ENCODE results near the gene XIRP2. TPM values are rescaled to one million over a fixed set of nuclear protein-coding genes. Genes with fewer than 3 reads are reported as not detected.

Gene XIRP2, protein sequence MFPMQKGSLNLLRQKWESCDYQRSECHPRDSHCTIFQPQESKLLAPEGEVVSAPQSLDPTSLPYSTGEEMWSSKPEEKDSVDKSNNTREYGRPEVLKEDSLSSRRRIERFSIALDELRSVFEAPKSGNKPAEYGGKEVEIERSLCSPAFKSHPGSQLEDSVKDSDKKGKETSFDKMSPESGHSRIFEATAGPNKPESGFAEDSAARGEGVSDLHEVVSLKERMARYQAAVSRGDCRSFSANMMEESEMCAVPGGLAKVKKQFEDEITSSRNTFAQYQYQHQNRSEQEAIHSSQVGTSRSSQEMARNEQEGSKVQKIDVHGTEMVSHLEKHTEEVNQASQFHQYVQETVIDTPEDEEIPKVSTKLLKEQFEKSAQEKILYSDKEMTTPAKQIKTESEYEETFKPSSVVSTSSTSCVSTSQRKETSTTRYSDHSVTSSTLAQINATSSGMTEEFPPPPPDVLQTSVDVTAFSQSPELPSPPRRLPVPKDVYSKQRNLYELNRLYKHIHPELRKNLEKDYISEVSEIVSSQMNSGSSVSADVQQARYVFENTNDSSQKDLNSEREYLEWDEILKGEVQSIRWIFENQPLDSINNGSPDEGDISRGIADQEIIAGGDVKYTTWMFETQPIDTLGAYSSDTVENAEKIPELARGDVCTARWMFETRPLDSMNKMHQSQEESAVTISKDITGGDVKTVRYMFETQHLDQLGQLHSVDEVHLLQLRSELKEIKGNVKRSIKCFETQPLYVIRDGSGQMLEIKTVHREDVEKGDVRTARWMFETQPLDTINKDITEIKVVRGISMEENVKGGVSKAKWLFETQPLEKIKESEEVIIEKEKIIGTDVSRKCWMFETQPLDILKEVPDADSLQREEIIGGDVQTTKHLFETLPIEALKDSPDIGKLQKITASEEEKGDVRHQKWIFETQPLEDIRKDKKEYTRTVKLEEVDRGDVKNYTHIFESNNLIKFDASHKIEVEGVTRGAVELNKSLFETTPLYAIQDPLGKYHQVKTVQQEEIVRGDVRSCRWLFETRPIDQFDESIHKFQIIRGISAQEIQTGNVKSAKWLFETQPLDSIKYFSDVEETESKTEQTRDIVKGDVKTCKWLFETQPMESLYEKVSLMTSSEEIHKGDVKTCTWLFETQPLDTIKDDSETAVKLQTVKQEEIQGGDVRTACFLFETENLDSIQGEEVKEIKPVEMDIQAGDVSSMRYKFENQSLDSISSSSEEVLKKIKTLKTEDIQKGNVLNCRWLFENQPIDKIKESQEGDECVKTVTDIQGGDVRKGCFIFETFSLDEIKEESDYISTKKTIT (N-terminal part only)
- total RNA-seq (0.15 TPM), polyA plus RNA-seq (not detected)

DNA sequence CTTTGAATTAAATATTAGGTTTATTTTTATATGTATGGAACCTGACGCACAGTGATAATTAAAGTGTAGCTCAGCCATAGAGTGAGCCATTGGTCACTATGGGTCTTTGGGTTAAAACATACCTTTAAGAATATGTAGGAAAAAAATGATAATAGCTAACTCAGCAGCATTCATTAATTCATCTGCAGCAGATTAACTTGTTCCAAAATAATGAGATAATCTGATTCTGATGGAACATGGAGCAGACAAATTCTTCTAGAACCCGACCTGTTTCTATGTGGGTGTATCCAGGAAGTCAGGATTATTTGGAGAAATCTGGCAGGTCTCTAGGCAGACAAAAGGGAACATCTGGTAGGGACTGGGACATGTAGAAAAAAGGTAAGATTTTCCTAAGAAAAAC lies at the start of gene XIRP2:
TSS of gene XIRP2 (plus strand) at position 301 of the 400 bp plus-strand sequence. CDS start 15,003 bp downstream, outside the sequence.
- H3K36me3 Mint-ChIP-seq: no peaks in the 10 kb centered on the region
- H3K4me1 ChIP-seq (ENCODE audit: control insufficient read depth, insufficient read depth, low read length, poor library complexity, severe bottlenecking): no peaks in the 10 kb centered on the region
- no peaks in the 10 kb centered on the region for H3K4me1 Mint-ChIP-seq
- H3K27me3 ChIP-seq (ENCODE audit: control insufficient read depth, insufficient read depth, low read length): no peaks in the 10 kb centered on the region
- H3K27ac ChIP-seq (ENCODE audit: insufficient read depth, low read length, poor library complexity, severe bottlenecking): no peak within 1 kb of the TSS
- H3K9me3 ChIP-seq (ENCODE audit: control insufficient read depth in 2 of 2, low read length in 2 of 2): no peaks in the 10 kb centered on the region
- H3K4me3 ChIP-seq (ENCODE audit: low read depth, low read length): no peak within 1 kb of the TSS
- no peak within 1 kb of the TSS for H3K27ac Mint-ChIP-seq
- H3K27me3 Mint-ChIP-seq: no peaks in the 10 kb centered on the region
- no peak for ATAC-seq (ENCODE audit: low read depth in 2 of 2)
- DNase-seq: no peak
- no peak within 1 kb of the TSS for H3K4me3 Mint-ChIP-seq
- peaks cover 0 to 3% (median 0%) of the 10 kb centered on the region in 7 donors for H3K9me3 Mint-ChIP-seq
- no peaks in the 10 kb centered on the region for H3K36me3 ChIP-seq (ENCODE audit: control insufficient read depth, insufficient read depth, low read length)

DNA sequence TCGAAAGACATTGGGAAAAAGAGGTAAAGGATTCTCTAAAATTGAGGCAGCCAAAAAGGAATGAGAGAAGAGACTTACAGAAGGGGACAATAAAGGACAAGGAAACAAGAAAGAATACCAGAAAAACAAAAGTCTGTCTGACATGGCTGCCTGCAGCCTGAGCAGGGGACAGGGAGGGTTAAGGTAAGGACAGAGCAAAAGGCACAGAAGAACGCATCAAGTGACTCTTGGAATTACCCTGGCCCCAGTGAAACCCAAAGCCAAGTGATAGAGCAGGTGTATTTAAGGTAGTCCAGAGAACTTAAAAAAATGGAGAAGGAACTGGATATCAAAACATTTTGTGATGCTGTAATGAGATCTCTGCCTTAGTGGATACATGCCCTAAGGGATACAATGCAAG lies 47.1 kb upstream of the XIRP2 start:
- Histone ChIP-seq H3K27ac (ENCODE audit: insufficient read depth, low read length, poor library complexity, severe bottlenecking) (no peak overlapping the region), H3K4me1 (ENCODE audit: control insufficient read depth, insufficient read depth, low read length, poor library complexity, severe bottlenecking) (no peaks in the 10 kb centered on the region), H3K36me3 (ENCODE audit: control insufficient read depth, insufficient read depth, low read length) (no peaks in the 10 kb centered on the region), H3K27me3 (ENCODE audit: control insufficient read depth, insufficient read depth, low read length) (no peaks in the 10 kb centered on the region), H3K4me3 (ENCODE audit: low read depth, low read length) (no peak overlapping the region), H3K9me3 (ENCODE audit: control insufficient read depth in 2 of 2, low read length in 2 of 2) (no peaks in the 10 kb centered on the region)
- ATAC-seq (ENCODE audit: low read depth in 2 of 2) (no peak), DNase-seq (no peak)
- Mint-ChIP-seq H3K4me1 (no peaks in the 10 kb centered on the region), H3K27ac (no peak overlapping the region), H3K9me3 (peaks cover 0 to 6% (median 3%) of the 10 kb centered on the region in 7 donors), H3K36me3 (no peaks in the 10 kb centered on the region), H3K4me3 (no peak overlapping the region), H3K27me3 (no peaks in the 10 kb centered on the region)

GRCh38 chr2:166841679-166842078 lies 46.6 kb upstream of the XIRP2 start:
- no peak for DNase-seq
- no peaks in the 10 kb centered on the region for H3K4me1 Mint-ChIP-seq
- Histone ChIP-seq H3K27ac (ENCODE audit: insufficient read depth, low read length, poor library complexity, severe bottlenecking) (no peak overlapping the region), H3K4me1 (ENCODE audit: control insufficient read depth, insufficient read depth, low read length, poor library complexity, severe bottlenecking) (no peaks in the 10 kb centered on the region), H3K36me3 (ENCODE audit: control insufficient read depth, insufficient read depth, low read length) (no peaks in the 10 kb centered on the region), H3K4me3 (ENCODE audit: low read depth, low read length) (no peak overlapping the region), H3K27me3 (ENCODE audit: control insufficient read depth, insufficient read depth, low read length) (no peaks in the 10 kb centered on the region), H3K9me3 (ENCODE audit: control insufficient read depth in 2 of 2, low read length in 2 of 2) (peaks cover 0 to 3% of the 10 kb centered on the region in 2 experiments)
- peaks cover 0 to 6% (median 3%) of the 10 kb centered on the region in 7 donors for H3K9me3 Mint-ChIP-seq
- H3K4me3 Mint-ChIP-seq: no peak overlapping the region
- no peak for ATAC-seq (ENCODE audit: low read depth in 2 of 2)
- no peaks in the 10 kb centered on the region for H3K36me3 Mint-ChIP-seq
- no peaks in the 10 kb centered on the region for H3K27me3 Mint-ChIP-seq
- no peak overlapping the region for H3K27ac Mint-ChIP-seq

GRCh38 chr2:166844111-166844510 lies 44.2 kb upstream of the XIRP2 start:
- Mint-ChIP-seq H3K4me1 (no peaks in the 10 kb centered on the region), H3K27me3 (no peaks in the 10 kb centered on the region), H3K36me3 (no peaks in the 10 kb centered on the region), H3K4me3 (no peak overlapping the region), H3K27ac (no peak overlapping the region), H3K9me3 (peaks cover 0 to 13% (median 4%) of the 10 kb centered on the region in 7 donors)
- no peak overlapping the region for H3K27ac ChIP-seq (ENCODE audit: insufficient read depth, low read length, poor library complexity, severe bottlenecking)
- H3K4me3 ChIP-seq (ENCODE audit: low read depth, low read length): no peak overlapping the region
- H3K27me3 ChIP-seq (ENCODE audit: control insufficient read depth, insufficient read depth, low read length): no peaks in the 10 kb centered on the region
- no peaks in the 10 kb centered on the region for H3K36me3 ChIP-seq (ENCODE audit: control insufficient read depth, insufficient read depth, low read length)
- no peaks in the 10 kb centered on the region for H3K4me1 ChIP-seq (ENCODE audit: control insufficient read depth, insufficient read depth, low read length, poor library complexity, severe bottlenecking)
- ATAC-seq (ENCODE audit: low read depth in 2 of 2) (no peak), DNase-seq (no peak)
- peaks cover 0 to 7% of the 10 kb centered on the region in 2 experiments for H3K9me3 ChIP-seq (ENCODE audit: control insufficient read depth in 2 of 2, low read length in 2 of 2)

- Histone ChIP-seq H3K4me3 (ENCODE audit: low read depth, low read length) (no peak overlapping the region), H3K36me3 (ENCODE audit: control insufficient read depth, insufficient read depth, low read length) (no peaks in the 10 kb centered on the region), H3K4me1 (ENCODE audit: control insufficient read depth, insufficient read depth, low read length, poor library complexity, severe bottlenecking) (no peaks in the 10 kb centered on the region), H3K27me3 (ENCODE audit: control insufficient read depth, insufficient read depth, low read length) (no peaks in the 10 kb centered on the region), H3K27ac (ENCODE audit: insufficient read depth, low read length, poor library complexity, severe bottlenecking) (no peak overlapping the region), H3K9me3 (ENCODE audit: control insufficient read depth in 2 of 2, low read length in 2 of 2) (no peaks in the 10 kb centered on the region)
- H3K4me1 Mint-ChIP-seq: no peaks in the 10 kb centered on the region
- ATAC-seq (ENCODE audit: low read depth in 2 of 2): no peak
- H3K27me3 Mint-ChIP-seq: no peaks in the 10 kb centered on the region
- peaks cover 0 to 3% (median 0%) of the 10 kb centered on the region in 7 donors for H3K9me3 Mint-ChIP-seq
- no peak for DNase-seq
- no peak overlapping the region for H3K4me3 Mint-ChIP-seq
- H3K36me3 Mint-ChIP-seq: no peaks in the 10 kb centered on the region
- H3K27ac Mint-ChIP-seq: no peak overlapping the region
Measured at GRCh38 chr2:166862468-166863132, 25.7 kb upstream of the XIRP2 start.

GRCh38 chr2:166867874-166868514 lies 20.3 kb upstream of the XIRP2 start:
- no peak overlapping the region for H3K4me3 Mint-ChIP-seq
- DNase-seq (no peak), ATAC-seq (ENCODE audit: low read depth in 2 of 2) (no peak)
- no peaks in the 10 kb centered on the region for H3K36me3 Mint-ChIP-seq
- no peaks in the 10 kb centered on the region for H3K9me3 ChIP-seq (ENCODE audit: control insufficient read depth in 2 of 2, low read length in 2 of 2)
- no peaks in the 10 kb centered on the region for H3K36me3 ChIP-seq (ENCODE audit: control insufficient read depth, insufficient read depth, low read length)
- no peak overlapping the region for H3K27ac Mint-ChIP-seq
- no peaks in the 10 kb centered on the region for H3K27me3 ChIP-seq (ENCODE audit: control insufficient read depth, insufficient read depth, low read length)
- H3K4me1 Mint-ChIP-seq: no peaks in the 10 kb centered on the region
- no peak overlapping the region for H3K27ac ChIP-seq (ENCODE audit: insufficient read depth, low read length, poor library complexity, severe bottlenecking)
- H3K27me3 Mint-ChIP-seq: no peaks in the 10 kb centered on the region
- H3K4me3 ChIP-seq (ENCODE audit: low read depth, low read length): no peak overlapping the region
- no peaks in the 10 kb centered on the region for H3K4me1 ChIP-seq (ENCODE audit: control insufficient read depth, insufficient read depth, low read length, poor library complexity, severe bottlenecking)
- H3K9me3 Mint-ChIP-seq: no peaks in the 10 kb centered on the region

- Histone ChIP-seq H3K36me3 (ENCODE audit: control insufficient read depth, insufficient read depth, low read length) (no peaks in the 10 kb centered on the region), H3K27me3 (ENCODE audit: control insufficient read depth, insufficient read depth, low read length) (no peaks in the 10 kb centered on the region), H3K4me3 (ENCODE audit: low read depth, low read length) (no peak overlapping the region), H3K9me3 (ENCODE audit: control insufficient read depth in 2 of 2, low read length in 2 of 2) (no peaks in the 10 kb centered on the region), H3K4me1 (ENCODE audit: control insufficient read depth, insufficient read depth, low read length, poor library complexity, severe bottlenecking) (no peaks in the 10 kb centered on the region), H3K27ac (ENCODE audit: insufficient read depth, low read length, poor library complexity, severe bottlenecking) (no peak overlapping the region)
- Mint-ChIP-seq H3K27me3 (no peaks in the 10 kb centered on the region), H3K4me1 (no peaks in the 10 kb centered on the region), H3K9me3 (no peaks in the 10 kb centered on the region), H3K27ac (no peak overlapping the region), H3K4me3 (no peak overlapping the region), H3K36me3 (no peaks in the 10 kb centered on the region)
- ATAC-seq (ENCODE audit: low read depth in 2 of 2) (no peak), DNase-seq (no peak)
Measured at GRCh38 chr2:166870346-166870745, 17.9 kb upstream of the XIRP2 start.
